Skin epidermis (tissue), 12 donors: ENCODE measurements around the gene ABHD14A.
A peak's percentile ranks its signal among the peaks of the same experiment; 100 is the strongest.

ENCODE experiments used
- H3K27ac ChIP-seq, 21 experiments: fragments of 200-600 bp; sonication (generic) in 11 of 21; one replicate each; pipeline ENCODE4 v1.5.0; 2020; ENCODE audit warnings: mild to moderate bottlenecking in 3 of 21, inconsistent platforms in 2 of 21, moderate library complexity in 2 of 21
- H3K4me3 ChIP-seq, 7 experiments: fragments of 200-600 bp; sonication (generic) in 2 of 7; one replicate each; pipeline ENCODE4 v1.5.0; 2020; ENCODE audit warnings: inconsistent platforms in 2 of 7, mild to moderate bottlenecking in 2 of 7, moderate library complexity in 1 of 7

Gene ABHD14A

DNA sequence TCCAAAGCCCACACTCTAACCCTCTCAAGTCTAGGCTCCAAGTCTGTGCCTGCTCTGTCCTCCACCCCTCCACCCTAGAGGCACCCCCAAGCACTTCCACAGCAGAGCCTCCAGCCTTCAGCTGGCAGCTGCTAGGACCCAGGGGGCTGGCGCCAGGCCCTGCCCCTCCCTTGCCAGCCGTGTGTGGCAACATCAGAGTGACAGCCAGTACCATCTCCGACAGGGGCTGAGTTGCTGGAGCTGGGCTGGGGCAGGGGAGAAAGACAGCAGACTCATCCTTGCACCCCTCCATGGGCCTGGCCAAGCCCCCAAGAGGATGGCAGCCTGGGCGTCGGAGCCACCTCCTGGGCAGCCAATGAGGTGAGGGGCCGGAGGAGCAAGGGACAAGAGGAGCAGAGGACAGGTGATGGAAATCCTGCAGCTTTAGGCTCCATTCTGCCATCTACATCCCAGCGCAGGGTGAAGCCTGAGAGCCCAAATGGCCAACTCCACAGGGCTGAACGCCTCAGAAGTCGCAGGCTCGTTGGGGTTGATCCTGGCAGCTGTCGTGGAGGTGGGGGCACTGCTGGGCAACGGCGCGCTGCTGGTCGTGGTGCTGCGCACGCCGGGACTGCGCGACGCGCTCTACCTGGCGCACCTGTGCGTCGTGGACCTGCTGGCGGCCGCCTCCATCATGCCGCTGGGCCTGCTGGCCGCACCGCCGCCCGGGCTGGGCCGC, 19.5 kb upstream of the ABHD14A start, which contains the start of gene GPR62:
GPR62 (plus strand) TSS at position 207 of the 718 bp plus-strand sequence; CDS start at position 479, 272 bp downstream.
- Histone ChIP-seq H3K27ac (peak within 1 kb of the TSS in 4 of 21 experiments; percentile 9 to 62 (median 30)), H3K4me3 (peak within 1 kb of the TSS; percentile 12 to 39 (median 20))

DNA sequence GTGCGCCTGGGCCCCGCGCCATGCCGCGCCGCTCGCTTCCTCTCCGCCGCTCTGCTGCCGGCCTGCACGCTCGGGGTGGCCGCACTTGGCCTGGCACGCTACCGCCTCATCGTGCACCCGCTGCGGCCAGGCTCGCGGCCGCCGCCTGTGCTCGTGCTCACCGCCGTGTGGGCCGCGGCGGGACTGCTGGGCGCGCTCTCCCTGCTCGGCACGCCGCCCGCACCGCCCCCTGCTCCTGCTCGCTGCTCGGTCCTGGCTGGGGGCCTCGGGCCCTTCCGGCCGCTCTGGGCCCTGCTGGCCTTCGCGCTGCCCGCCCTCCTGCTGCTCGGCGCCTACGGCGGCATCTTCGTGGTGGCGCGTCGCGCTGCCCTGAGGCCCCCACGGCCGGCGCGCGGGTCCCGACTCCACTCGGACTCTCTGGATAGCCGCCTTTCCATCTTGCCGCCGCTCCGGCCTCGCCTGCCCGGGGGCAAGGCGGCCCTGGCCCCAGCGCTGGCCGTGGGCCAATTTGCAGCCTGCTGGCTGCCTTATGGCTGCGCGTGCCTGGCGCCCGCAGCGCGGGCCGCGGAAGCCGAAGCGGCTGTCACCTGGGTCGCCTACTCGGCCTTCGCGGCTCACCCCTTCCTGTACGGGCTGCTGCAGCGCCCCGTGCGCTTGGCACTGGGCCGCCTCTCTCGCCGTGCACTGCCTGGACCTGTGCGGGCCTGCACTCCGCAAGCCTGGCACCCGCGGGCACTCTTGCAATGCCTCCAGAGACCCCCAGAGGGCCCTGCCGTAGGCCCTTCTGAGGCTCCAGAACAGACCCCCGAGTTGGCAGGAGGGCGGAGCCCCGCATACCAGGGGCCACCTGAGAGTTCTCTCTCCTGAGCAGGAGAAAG, 18.7 kb upstream of the ABHD14A start:
- Histone ChIP-seq H3K27ac (peak overlapping the region in 4 of 21 experiments; percentile 9 to 62 (median 30)), H3K4me3 (peak overlapping the region; percentile 12 to 39 (median 20))

DNA sequence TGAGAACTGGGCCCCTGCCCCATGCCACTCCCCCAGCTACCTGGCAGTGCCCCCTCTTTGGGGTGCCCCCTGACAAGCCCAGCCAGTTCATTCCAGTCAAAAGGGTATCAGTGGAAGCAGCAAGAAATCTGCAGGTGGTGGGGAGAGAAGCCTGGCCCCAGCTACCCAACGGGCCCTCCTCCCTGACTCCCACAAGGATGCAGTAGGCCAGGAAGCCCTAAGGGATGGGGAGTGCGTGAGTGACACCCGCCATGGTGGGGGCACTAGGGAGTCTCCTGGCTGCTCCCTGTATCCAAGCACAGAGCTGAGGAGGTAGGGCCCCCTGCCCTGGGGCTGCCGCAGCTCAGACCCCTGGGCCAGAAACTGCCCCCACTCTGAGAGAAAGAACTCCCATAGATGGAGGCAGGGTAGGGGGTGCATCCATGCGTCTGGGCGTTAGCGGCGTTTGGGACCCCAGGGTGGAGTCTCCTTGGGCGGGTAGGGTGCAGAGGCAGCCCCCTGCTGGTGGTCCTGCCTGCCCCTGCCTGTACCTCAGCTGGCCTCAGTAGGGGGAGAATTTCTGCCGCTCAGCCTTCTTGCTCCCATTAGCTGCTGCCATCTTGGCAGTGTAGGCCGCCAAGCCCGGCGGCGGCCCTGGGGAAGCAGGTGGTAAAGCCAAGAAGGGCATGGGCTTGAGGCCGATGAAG, 17.2 kb upstream of the ABHD14A start:
- Histone ChIP-seq H3K27ac (no peak overlapping the region), H3K4me3 (no peak overlapping the region)

DNA sequence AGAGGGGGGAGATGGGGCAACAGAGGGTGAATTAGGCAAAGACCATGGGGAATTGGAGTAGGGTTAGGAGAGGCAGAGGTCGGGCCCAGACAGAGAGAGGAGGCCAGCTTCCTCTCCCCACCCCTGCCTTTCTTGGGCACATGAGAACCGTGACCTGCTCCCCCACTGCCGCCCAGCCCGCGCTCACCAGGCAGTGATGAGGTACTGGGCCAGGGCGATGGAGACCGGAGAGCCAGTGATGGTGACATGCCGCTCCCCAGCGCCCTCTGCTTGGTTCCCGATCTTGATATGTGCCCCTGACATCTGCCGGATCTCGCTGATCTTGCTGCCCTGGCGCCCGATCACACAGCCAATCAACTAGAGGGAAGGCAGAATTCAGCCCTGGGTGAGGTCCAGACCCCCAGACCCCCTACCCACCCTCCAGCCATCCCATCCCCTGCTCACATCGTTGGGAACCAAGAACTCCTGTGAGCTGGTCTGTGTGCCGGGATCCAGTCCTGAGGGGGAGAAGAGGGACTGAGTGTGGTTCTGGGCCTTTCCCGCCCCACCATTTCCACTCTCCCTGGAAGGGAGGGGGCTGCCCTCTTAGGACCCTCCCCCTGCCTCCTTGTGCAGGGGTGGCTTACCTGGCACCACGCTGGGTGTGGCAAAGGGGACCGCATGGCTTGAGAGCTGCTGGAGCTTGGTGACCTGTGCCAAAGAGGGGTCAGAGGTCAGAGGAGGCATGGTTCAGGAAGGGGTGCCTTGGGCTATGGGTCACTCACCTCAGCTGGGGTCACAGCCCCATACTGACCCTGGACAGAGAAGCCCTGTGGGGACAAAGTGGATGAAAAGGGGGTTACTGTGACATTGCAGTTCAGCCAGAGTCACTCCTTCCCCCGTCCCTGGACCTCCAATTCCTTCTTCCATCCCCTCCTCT, 16.0 kb upstream of the ABHD14A start:
- Histone ChIP-seq H3K27ac (no peak overlapping the region), H3K4me3 (no peak overlapping the region)

DNA sequence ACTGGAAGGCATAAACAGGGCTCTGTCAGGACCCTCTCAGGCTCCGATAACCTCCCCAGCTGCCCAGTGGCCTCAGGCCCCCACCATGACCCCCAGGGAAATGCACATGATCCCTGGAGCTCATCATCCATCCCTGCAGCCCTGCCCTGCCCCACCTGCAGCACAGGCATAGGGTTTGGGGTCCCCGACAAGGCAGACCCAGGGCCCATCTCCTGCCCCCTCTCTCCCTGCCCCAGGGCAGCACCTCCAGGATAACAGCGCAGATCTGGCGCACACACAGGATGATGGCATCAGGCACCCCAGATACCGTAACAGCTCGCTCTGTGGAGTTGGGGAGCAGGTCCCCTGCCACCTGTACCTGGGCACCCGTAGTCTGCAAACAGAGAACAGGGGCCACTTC, 15.2 kb upstream of the ABHD14A start:
- H3K27ac ChIP-seq = no peak overlapping the region
- no peak overlapping the region for H3K4me3 ChIP-seq

DNA sequence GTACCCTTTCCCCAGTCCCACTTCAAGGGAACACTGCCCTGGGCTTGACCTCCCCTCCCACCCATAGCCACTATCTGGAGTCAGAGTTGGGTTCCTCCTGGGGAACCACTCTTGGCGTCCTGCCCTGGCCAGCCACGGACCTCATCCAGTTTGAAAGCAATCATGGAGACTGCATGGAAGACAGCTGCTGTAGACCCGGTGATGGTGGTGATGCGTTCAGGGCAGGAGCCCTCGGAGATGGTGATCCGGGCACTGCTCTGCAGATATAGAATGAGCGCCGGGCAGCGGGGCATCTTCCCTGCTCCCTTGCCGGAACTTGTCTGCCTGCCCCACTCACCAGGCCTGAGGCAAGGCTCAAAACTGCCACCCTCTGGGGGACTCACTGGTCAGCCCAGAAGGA, 14.5 kb upstream of the ABHD14A start:
- Histone ChIP-seq H3K4me3 (no peak overlapping the region), H3K27ac (no peak overlapping the region)

DNA sequence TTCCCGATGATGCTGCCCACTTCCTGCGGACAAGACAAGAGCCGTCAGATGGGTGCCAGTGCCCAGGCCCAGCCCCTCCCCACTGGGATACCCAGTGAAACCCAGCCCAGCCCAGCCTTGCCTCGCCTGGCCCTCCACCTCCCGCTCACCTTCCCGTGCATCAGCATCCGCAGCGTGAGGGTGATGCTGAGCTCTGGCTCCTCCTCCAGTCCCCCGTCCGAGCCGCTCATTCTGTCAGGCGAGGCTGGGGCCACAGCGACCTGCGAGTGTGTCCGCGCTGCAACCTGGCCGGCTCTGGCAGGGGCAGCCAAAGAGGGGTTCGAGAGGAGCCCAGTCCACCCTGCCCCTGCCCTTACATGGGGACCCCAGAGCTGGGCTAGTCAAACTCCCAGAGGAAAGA, 13.9 kb upstream of the ABHD14A start:
- Histone ChIP-seq H3K27ac (no peak overlapping the region), H3K4me3 (no peak overlapping the region)

DNA sequence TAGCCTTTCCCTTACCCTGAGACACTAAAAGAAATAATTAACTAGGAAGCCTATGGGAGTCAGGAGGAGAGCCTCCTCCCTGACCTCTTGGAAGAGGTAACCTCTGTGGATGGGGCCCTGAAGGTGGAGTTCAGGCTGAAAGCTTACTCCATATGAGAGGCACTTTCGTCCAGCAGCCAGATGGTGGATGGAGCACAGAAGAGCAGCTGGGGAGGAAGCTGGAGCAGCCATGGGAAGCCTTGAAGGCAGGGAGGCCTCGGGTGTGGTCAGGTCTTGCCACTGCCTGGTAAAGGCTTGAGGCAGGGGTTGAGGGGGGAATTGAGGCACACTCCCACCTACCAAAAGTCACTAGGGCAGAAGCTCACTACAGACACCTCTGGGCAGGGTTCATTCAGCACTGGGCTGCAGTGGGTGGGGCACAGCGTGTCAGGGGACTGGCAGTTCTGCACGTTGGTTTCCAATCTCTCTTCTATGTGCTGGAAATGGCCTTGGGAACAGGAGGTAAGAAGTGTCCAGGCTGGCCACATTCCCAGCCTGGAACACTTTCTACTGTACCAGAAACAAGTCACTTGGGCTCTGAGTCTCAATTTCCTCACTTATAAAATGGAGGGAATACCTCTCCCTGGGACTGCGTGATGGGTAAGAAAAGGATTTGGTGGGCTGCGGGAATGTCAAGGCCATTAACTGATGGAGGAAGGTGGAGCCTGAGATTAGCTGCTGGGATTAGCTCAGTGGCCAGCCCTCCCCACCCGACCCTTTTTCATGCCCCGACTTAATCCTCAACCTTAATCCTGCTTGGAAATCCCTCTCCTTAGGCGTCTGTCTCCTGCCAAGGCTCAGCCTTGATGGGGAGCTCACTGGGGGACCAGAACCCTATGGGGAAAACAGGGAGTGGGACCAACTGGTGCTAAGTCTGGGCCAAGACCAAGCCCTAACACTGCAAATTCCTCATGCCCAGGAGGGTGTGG, 13.0 kb upstream of the ABHD14A start:
- Histone ChIP-seq H3K27ac (no peak overlapping the region), H3K4me3 (no peak overlapping the region)

DNA sequence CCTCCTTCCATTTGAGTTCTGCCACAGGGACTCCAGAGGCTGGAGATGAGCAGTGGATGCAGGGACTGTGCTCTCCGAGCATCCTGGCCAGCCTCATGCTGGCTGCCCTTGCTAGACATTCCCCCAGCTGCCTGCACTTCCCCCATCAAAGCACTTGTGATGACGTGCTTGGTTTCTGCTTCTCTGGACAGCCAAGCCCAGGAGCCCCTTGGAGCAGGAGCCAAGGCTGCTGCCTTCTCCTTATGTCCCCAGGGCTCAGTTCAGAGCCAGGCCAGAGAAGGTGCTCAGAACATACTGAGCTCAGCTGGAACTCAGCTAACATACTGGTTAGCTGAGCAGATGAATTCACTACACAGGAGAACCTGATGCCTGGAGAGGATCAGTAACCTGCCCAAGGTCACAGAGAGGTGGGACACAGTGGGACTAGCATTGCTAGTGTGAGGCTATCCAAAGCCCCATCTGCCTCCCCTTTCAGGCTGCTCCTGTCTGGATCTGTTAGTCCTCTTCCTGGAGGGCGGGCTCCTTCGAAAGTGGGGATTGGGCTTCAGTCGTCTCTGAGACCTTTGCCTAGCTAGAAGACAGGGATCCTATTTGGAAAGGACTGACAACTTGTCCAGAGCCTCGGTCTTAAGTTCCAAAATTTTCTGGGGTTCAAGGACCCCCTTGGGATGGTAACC, 11.9 kb upstream of the ABHD14A start:
- H3K27ac ChIP-seq = no peak overlapping the region
- H3K4me3 ChIP-seq = no peak overlapping the region

DNA sequence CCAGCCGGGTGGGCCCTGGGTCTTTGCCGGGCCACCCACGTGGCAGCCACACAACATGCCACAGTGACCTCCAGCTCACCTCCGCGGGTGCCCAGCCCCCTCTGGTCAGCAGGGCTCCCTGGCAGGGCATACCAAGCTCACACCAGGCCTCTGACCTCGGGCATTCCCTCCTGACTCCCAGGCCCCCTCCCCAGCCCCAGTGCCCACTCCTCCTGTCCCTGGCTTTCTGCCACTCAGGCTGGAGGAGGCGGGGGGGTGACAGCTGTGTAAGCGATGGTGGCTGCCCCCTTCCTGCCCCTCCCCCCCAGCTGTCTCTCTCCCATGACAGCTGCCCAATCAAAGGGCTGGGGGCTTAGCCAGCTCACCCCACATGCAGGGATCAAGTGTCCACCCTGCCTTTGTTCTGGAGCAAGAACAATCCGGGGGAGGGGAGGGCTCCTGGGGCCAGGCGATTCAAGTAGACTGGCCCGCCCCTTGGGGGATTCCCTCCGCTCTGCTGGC, 10.9 kb upstream of the ABHD14A start:
- H3K27ac ChIP-seq = no peak overlapping the region
- no peak overlapping the region for H3K4me3 ChIP-seq

DNA sequence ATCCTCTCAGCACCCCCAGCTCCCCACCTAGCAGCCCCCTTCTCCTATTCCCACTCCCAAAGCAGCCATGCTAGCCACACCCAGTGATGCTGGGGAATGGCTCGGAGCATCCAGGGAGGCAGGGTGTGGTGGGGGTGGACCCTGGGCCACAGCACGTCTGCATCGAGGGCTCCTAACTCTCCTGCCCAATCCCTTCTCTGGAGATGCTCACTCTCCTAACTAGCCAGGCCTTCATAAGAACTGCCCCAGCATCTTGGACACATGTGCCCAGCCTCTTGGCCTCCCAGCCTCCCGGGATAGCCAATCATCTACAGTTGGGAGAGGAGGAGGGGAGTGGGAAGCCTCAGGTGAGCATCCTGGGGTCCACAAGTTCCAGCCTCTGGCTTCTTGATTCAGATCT, 10.3 kb upstream of the ABHD14A start:
- no peak overlapping the region for H3K27ac ChIP-seq

DNA sequence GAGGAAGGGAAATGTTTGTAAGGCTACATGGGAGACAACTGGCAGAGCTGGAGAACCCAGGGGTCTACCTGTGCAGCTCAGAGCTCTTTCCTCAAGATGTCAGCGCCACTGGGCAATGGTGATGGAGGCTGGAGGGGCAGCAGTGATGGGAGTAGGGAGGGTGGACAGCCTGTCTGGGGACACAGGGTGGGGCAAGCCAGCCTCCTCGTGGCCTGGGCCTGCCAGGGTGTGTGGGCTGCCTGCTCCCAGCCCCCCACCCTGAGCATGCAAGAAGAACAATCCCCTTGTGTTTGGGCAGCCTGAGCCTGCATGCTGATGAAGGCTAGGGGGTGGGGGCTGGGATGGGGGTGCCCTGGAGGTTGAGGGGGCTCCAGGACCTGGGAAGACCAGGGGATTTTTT, 8.8 kb upstream of the ABHD14A start:
- H3K27ac ChIP-seq = peak overlapping the region in 3 of 21 experiments; percentile 3 to 83 (median 30)
- no peak overlapping the region for H3K4me3 ChIP-seq

More for the DNA sequence above, 10.3 kb upstream of the ABHD14A start:
- H3K4me3 ChIP-seq = no peak overlapping the region

DNA sequence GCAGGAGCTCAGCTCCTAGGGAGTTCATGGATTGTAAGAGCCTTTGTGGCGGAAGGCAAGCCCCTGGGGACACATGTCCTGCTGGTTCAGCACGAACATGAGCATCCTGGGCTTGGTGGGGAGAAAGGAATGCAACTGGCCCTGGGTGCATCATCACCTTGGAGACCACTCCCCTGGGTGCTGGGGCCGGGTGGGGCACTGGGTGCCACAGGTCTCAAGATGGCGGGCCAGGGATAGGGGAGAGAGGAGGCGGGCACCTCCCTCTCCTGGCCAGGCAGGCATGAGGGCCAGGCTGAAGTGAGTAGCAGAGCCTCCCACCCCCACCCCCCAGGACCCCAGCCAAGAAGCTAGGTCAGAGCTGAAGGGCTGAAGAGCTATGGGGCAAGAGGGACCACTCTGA, 8.4 kb upstream of the ABHD14A start:
- peak overlapping the region in 14 of 21 experiments; percentile 7 to 94 (median 88) for H3K27ac ChIP-seq
- peak overlapping the region; percentile 53 to 78 (median 73) for H3K4me3 ChIP-seq

DNA sequence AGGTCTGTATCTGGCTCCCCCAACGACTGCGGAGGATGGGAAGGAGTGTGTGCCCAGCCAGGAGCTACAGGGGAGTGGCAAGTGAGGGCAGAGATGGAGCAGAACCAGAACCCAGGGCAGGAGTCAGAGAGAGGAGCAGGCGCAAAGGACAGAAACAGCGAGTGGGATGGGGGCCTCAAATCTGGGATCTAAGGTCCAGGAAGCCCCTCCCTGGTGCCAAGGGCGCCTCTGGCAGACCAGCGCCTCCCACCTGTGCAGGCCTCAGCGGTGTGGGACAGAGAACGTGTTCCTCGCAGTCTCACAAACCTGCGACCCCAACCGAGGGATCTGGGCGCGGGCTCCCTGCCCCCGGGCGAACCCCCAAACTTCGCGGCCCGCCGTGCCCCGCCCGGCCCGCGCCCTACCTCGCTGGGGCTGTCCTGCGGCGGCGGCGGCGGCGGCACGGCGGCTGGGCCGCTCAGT, 7.9 kb upstream of the ABHD14A start:
- H3K4me3 ChIP-seq = peak overlapping the region; percentile 53 to 78 (median 73)
- peak overlapping the region in 17 of 21 experiments; percentile 7 to 94 (median 87) for H3K27ac ChIP-seq

DNA sequence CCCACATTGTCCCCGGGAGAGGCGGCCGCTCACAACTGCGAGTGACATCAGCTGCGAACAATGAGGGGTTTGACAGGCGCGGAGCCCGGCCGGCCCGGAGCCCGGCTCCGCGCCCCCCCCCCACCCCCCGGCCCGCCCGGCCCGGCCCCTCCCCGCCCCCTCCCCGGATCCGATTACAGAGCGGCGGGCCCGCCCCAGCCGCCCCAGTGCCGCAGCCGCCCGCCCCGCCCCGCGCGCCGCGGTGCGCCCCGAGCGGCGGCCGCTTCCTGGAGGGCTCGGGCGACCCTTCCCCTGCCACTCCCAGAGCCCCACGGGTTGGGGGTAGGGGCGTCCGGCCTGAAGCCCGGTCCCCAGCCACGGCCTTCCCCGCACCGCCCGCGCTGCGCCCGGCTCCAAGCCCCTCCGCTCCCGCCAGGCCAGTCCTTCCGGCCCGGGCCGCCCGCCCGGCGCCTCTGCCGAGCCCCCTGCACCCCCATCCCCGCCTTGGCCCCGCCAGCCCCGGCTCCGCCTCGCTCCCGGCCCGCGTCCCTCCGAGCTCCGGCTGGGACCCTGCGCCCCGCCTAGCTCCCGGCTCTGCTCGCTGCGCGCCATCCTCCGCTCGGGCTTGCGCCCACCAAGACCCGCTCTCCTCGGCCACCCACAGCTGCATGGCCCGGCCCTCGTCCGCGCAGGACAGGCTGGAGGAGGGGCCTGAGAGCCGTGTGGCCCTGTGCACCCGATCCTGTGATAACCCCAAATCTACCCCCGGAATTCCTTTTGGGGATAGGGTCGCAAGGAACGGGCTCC, 7.3 kb upstream of the ABHD14A start, which contains the start of gene PCBP4:
PCBP4 (minus strand) TSS at position 71 of the 786 bp plus-strand sequence. CDS start 6,214 bp downstream, outside the sequence.
- H3K27ac ChIP-seq = peak within 1 kb of the TSS; percentile 73 to 94 (median 87)
- H3K4me3 ChIP-seq = peak within 1 kb of the TSS; percentile 53 to 78 (median 73)

DNA sequence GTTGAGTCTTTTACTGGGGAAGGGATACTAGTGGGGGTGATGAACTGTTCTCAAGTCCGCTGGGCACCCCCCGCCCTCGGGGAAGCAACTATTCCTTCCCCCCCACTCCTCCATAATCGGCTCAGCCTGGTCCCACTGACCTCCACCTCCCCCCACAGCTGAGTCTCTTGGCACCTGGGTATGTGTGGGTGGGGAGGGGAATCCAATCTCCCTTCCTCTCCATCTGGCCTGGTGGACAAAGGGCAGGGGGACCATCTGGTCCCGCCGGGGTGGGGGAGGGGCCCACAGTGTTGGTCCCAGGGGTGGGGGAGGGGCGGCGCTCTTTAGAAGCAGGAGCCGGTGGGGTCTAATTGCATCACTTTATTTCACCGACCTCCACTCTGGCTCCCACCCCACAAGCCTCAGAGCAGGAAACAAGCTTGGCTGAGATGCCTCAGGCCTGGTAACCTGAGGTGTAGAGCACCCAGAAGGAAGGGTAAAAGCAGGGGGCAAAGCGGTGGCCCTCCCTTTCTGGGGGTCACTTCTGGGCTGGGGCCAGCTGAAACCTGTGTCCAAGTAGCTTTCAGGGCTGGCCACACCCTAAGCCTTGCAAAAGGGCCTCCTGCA, 6.6 kb upstream of the ABHD14A start:
- Histone ChIP-seq H3K4me3 (peak overlapping the region; percentile 53 to 78 (median 73)), H3K27ac (peak overlapping the region; percentile 71 to 94 (median 87))
